LHCN-M2 (cell line): Measurements from ENCODE around the gene MSI2. TPM values are rescaled to one million over a fixed set of nuclear protein-coding genes. Genes with fewer than 3 reads are reported as not detected.
"Not testable (repeated sequence)": the region's sequence is repeated elsewhere in the genome, so short reads cannot be mapped to it uniquely, and the experiment has no call there.

ENCODE experiments used
- DNase-seq: peaks from one replicate; pipeline ENCODE4 v3.0.0-alpha.2; 2012; ENCODE audit warnings: low read depth
- total RNA-seq: library from RNA; depleted of rRNA; stranded (reverse); fragments of >200 nt; gene quantifications from 2 replicates; pipeline ENCODE4 v1.2.3, GENCODE V29; 2014

The MSI2 gene
- total RNA-seq, 1 experiment from 2014 or later: 120 TPM

GRCh38 chr17:57289613-57290012, 33.3 kb downstream of the MSI2 start:
- DNase-seq: no peak

GRCh38 chr17:57290981-57291380, 34.7 kb downstream of the MSI2 start:
- no peak for DNase-seq

GRCh38 chr17:57292091-57292490, 35.8 kb downstream of the MSI2 start:
- no peak for DNase-seq

GRCh38 chr17:57293077-57293476, 36.8 kb downstream of the MSI2 start:
- peak; percentile 21 for DNase-seq

GRCh38 chr17:57294101-57294500, 37.8 kb downstream of the MSI2 start:
- no peak for DNase-seq

GRCh38 chr17:57294629-57295501, 38.5 kb downstream of the MSI2 start:
- peak; percentile 90 for DNase-seq

GRCh38 chr17:57295526-57296023, 39.3 kb downstream of the MSI2 start:
- DNase-seq: peak; percentile 87

GRCh38 chr17:57296231-57296630, 39.9 kb downstream of the MSI2 start:
- DNase-seq: peak; percentile 18

GRCh38 chr17:57299176-57299575, 42.9 kb downstream of the MSI2 start:
- DNase-seq: no peak

- DNase-seq: not testable (repeated sequence)
Observed at GRCh38 chr17:57300592-57300991, 44.3 kb downstream of the MSI2 start.

- no peak for DNase-seq
Observed at GRCh38 chr17:57302690-57303465, 46.6 kb downstream of the MSI2 start.

- DNase-seq: no peak
Observed at GRCh38 chr17:57305144-57305728, 48.9 kb downstream of the MSI2 start.

- no peak for DNase-seq
Observed at GRCh38 chr17:57305908-57306504, 49.7 kb downstream of the MSI2 start.

GRCh38 chr17:57308543-57309186, 52.3 kb downstream of the MSI2 start:
- no peak for DNase-seq

- DNase-seq: no peak
Observed at GRCh38 chr17:57309479-57309878, 53.2 kb downstream of the MSI2 start.

GRCh38 chr17:57311281-57312216, 55.2 kb downstream of the MSI2 start:
- DNase-seq: no peak

- DNase-seq: no peak
Observed at GRCh38 chr17:57312242-57312641, 55.9 kb downstream of the MSI2 start.

- DNase-seq: no peak
Observed at GRCh38 chr17:57313097-57313835, 56.9 kb downstream of the MSI2 start.
